ENCODE measurements around the gene MLKL.

GRCh38 chr16:74622005-74622404, 78.7 kb downstream of the MLKL start:
- TF ChIP-seq POLR2AphosphoS5 (IDR thresholded peaks at IDR 0.05; ENCODE audit: low read depth, low read length) (no peak), POLR2A (IDR thresholded peaks at IDR 0.05; ENCODE audit: low read depth, low read length) (no peak)

All from GM12891 (cell line).